ENCODE results near the gene HAND2.

The HAND2 gene

DNA sequence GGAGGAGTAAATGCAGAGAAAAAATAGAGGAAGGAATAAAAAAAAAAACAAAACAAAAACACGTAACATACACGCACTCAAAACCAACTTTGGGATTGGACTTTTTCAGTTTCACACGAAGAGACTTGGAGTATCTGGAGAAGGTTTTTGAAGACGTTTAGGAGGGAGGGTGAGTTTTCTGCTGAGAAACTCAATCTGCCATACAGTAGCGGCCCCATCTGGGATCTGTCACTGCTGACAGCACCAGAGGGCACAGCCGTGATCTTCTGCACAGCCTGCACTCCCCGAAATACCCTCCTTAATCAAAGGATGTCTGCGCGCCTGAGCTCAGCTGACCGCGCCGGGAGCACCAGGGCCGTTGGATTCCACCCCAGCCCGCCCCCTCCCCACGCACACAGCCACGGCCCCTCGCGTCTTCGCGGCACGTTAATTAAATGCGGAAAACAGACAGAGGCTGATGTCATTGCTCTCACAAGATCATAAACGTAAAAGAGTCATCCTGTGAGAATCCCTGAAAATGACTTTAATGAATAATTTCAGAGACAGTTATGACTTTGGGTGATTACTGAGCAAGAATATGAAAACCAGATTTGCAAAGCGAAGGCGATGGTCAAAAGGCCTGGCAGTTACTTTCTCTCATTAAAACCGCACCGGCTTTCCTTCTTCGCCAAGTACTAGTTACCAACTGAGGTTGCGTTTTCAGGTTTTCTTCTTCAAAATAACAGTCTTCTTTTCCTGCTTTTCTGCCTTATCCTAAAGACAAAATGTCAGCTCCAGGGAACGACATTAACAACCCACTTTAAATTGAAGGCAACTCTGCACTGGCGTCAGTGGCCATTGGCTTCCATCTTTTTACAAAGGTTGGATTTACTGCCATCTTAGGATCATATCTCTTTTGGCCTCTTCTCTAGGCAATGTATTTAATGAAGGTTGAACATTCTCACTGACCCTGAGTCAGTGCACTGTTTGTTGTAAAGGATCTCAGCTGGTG is 10.6 kb downstream of the HAND2 start:
- DNase-seq: no peak

DNA sequence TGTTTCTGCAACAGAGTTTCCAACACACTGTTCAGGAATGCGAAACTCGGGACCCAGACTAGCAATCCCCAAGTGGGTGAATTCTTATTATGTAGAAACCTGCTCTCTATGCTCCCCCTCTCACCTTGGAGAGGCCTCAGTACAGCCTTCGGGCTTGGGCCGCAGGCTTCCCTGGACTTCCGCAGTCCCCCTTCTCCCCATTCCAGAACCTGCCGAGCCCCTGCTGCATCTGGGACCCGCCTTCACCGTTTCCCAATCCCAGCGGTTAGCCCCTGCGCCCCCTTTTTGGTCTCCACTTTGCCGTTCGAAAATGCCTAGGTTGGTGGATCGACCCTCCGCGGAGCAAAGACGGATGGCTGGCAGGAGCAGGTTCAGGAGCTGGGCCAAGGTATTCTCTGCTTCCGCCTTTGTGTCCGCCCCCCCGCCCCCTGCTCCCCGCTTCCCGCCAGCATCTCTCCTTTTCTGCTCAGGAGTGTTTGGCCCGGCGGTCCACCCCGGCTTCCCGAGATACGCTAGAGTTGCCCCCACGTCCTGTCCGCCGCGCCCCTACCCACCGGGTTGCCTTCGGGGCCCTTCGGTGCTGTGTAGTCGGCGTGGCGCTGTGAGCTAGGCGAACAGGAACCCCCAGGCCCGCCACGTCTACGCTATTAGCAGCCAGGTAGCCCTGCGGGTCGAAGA is 11.5 kb downstream of the HAND2 start:
- DNase-seq: no peak

DNA sequence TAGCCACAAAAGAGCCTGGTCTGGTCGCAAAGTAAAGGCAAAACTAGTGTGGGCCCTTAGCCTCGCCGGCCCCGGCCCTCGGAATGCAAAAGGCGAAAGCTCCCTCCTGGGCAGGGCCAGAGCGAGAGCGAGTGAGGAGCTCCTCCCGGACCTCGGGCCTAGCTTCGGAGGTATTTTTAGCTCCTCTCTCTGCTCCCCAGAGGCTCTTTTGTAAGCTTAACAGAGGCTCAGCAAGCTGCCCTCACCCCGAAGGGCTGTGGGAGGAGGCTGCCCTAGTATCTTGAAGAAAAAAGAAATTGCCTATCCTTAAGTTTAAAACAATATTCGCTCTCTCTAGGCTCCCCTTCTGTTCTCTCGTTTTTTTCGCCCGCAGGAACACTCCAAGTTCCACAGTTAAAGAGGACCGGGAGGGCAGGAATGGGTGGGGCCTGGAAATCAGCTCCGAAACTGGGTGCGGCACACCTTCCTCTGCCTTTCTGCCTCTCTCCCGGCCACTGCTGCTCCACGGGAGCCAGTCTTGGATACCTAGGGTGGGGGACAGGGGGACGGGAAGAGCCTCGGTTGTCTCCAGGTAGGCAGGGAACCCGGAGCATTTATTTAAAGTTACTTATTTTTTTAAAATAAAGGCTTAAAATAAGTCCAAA is 12.1 kb downstream of the HAND2 start:
- DNase-seq: no peak

DNA sequence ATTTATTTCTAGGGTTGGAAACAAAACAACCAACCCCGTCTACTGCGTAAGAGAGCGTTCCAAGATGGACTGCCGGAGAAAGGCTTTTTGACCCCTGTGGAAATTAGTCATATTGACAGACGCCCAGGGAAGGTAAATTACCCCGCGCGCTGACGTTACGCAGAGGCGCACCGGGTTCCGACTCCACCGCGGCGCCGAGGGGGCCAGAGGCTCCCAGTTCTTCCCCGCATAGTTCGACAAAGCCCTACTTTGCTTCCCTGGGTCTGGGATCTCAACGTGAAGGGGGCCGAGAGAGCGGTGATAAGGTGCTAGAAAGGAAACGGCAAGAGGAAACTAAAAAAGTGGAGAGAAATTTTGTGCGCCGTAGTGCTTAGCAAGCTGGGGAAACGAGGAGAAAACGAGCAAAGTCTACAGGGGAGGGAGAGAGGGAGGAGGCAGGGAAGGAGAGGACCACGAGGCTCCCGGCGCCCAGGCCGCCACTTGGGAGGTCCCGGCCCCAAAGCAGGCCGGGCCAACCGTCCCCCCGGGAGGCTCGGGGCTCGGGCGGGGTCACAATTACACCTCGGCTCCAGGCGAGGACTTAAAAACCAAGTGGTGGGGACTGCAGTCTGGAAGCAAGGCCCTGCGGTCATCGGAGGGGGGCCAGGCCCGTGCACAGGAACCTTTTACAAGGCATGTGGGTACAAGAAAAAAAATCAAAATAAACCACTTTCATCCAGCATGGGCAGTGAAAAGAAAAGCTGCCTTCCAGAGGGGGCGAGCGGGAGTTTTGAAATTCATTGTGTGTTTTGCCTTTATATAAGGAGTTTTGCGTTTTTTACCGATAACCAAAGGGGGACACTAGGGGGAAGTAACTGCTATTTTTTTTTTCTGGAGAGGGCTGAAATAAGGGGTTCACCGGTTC is 13.2 kb downstream of the HAND2 start:
- no peak for DNase-seq

DNA sequence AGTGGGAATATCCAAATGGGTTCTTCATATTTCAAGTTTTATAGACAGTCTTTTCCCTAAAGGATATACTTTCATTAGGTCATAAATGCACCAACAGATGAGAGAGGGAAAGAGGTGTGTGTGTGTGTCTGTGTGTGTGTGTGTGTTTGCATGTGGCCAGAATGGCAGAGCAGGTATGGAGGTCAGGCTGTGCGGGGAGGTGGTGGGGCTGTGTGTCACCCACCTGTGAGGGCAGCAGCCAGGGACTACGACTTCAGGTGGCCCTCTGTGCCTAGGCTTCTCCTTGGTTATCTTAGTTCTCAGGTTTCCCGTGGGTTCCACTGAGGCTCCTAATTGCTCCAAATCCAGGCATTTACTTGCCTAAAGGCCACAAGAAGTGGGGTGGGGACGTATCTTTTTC is 14.6 kb downstream of the HAND2 start:
- no peak for DNase-seq

DNA sequence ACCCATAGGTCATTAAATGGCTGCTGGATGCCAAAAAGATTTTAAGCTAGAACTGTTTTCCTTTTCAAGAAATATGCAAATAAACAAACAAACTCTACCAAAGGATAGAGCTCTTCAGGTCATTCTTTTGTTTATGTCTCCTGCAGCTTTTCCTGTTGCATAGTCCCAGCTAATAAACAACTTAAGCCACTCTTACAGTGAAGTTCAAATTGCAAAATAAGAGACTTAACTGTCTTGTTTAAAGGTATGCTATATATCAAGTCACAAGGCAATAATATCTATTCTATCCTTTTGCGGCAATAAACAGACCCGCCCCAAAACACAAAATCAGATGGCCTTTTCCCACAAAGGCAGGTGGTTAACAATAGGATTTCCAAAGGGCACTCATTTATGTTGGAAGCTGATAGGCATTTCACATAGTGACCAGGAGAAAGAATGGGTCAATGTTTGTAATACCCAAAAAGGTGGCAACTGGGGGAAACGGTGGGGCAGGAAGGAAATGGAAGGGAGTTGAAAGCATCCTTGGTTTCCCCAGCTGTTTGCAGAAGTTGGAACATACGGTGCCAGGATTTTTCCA is 15.3 kb downstream of the HAND2 start:
- DNase-seq: no peak

DNA sequence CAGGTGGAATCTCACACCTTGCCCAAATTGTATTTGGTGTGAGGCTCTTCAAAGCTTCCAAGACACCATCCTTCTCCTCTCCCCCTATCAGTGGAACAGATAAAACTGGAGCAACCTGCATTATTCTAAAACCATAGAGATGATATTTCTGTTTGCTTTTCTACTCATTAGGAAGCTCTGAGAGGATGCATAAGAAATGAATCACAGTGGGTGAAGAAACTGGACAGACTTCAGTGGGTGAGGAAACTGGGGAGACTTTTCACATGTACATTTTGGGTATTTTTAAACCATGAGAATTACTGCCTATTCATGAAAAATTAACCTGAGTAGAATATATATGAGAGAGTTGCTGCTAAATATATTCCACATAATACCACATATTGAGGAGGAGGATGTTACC is 16.4 kb downstream of the HAND2 start:
- DNase-seq: no peak

DNA sequence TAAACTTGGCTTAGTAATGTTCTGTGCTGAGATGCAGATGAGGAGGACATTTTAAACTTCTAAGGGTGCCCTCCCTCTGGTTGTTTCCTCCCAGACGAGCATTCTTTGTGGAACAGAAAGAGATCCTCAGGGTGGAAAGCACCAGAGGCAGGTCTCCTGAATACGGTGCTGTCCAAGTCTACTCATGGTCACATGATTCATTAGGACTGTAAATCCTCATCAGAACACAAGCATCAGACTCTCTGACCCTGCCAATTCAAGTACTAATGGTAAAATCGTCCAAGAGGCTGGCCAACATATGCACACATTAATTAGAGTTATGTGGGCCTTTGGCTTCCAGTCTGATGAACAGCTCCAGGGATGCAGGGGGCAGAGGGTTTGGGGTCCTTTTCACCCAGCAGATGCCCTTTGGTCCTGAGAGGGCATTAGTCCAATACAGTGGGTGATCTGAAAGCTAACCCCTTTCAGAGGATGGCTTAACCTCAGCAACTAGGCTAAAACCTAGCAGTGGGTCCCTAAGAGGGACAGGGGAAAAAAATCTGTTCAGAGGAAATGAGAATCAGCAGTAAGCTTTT is 18.2 kb downstream of the HAND2 start:
- DNase-seq: no peak

DNA sequence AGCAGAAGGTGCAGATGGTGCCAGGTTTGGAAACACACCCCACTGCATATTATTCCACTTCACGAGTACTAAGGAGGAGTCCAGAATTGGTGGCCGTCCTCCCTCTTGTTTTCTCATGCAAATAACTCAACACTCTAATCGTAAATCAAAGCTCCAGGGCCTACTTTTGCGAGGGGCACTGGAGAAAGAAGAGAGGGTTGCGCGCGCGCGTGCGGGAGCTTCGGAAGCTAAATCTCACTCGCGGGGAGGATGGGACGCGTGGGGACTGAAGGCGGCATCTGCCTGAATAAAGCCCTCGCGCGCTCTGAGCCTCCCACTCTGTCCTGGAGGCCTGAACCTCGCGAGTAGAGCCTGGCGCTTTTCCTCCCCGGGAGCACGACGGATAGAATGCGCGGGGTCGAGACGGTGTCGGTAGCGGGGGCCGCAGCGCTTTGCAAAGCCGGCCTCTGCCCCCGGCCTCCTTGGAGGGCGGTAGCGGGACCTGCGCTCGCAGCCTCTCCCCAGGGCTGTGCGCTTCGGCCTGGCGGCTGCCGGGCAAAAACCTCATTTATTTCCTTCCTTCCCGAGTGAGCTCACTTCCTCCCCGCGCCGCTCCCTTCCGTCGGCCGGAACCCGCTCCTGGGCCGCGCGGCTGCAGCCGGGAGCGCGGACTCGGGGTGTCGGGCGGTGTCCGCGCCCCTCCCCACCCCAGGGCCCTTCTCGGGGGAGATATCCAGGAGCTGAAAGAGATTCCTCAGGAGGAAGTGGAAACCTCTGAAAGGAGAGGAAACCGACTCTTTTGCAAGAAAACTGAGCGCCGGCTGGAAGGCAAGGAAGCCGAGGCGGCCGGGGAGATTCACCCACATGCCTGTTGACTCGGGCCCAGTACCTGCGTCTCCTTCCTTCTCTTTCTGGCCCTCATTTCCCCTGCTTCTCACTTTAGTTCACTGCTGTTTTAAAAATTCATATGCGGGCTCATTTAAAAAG is 20.7 kb downstream of the HAND2 start:
- DNase-seq: no peak

DNA sequence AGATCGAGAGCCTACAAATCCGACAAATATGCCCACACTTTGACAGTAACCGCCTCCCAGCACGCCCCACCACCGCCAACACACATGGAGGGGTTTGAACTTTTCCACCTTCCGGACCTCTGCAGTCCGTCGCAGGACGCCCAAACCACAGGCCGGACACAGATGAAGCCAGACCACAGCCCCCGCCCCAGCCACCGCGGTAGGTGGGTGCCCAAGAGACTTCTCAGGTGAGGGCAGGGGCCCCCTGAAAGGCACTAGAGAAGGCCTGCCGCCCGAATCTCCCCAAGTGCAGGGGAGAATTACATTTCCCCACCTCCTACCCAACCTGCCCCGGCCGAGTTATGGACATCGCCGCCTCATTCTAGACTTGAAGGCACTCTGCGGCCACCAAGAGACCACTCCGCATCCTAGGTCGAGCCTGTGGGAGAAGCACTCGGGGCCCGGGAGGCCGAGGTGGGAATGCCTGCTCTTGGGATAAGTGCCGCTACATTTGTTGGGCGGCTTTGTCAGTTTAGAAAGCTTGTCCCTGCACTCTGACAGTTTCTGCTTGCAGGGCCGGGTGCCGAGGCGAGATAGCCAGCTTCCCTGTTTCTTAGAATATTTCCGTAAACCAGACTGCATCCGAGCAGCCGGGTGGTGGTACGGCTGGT is 21.5 kb downstream of the HAND2 start:
- no peak for DNase-seq

DNA sequence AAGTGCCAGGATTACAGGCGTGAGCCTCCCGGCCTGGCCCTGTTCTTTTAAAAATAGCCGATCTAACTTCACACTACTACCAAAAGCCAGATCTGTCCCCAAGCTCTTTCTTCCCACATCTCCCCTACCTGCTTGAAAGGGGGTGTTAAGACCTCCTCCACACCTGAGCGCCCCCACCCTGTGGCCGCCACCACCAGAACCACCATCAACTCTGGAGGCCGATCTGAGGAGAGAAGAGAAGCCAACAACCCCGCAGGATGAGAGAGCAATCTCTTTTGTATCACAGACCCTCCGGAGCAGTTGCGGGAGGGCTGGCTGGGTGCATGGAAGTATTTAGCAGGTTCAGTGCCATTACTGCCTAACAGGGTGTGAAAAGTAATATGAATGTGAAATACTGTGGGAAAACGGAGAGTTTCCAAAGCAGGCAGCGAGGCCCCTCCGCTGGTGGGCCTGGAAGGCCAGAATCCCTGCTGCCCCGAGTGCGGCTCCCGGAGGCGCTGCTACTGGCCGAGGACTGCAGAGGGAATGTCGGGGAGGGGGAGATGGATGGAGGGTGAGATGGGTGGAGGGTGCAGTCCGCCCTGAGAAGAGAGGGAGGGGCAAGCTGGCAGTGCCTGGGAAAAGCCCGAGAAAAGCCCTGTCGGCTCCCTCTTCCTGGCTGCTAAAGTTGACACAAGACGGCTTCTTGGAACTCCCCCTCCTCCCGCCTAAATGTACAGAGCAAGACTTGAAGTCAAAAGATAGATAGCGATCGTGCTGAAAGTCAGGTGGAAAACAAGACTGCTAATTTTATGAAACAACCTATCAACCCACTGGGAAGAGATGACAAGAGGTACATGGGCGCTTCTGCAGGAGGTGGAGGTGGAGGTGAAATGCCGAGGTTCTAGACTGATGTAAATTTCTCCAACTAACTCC is 22.3 kb downstream of the HAND2 start:
- no peak for DNase-seq

DNA sequence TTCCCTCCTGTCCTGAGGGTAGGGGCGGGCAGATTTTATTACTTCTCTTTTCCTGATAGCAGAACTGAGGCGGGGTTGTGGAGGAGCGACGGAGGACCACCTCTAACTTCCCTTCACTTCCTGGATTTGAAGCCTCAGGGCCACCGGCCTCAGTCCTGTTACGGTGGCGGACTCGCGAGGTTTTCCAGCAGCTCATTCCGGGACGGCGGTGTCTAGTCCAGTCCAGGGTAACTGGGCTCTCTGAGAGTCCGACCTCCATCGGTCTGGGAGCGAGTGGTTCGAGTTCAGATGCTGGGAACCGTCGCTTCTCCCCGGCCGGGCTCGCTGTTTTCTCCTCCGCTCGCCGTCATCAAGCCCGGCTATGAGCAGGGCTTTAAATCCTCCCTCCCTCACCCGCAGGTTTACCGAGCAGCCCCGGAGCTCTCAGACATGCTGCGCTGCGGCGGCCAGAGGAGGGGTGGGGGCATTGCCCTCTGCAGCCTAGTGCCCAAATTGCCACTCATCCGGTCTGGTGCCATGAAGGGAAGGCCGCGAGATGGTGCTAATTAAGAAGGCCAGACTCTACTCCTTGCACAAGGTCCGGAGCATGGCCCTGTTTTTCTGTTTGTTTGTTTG is 23.3 kb downstream of the HAND2 start:
- DNase-seq: no peak

DNA sequence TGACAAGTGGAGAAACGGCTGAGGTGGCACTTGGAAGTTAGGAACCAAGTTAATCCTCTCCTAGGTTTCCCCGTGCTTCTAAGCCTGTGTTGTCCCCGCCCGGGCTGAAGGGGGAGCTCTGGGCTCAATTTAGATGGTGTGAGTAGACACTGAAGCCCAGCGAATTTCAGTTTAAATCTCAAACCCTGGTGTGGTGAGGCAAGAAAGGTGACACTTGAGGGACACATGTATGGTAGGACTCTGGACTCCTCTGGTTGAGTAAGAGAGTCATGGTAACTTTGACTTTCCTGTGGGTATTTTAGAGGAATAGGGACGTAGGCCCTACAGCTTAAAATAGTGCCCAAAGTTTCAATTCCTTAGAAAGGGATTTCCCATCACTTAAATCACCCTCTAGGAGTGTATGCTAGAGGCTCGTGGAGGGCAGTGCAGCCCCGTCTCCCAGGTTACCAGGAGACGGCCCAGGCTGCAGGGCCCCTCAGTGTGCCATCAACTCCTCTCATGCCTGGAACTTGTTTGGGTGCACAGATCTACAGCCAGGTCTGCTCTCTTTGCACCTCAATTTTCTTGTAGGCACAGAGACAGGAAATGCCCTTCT is 24.0 kb downstream of the HAND2 start:
- peak; percentile 75 for DNase-seq

DNA sequence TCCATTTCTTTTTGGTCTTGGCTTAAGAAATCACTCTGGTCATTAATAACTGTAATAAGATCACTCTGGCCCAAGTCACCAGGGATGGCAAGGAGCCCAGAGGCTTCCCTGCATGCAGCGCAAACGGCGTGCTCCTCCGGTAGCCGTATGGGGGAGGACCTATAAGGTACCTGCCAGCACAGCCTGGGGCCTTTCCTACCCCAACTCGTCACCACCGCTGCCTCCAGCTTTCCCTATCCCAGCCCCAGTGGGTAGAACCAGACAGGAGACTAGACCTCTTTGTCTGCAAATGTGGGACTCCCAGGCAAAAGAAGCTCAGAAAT is 25.9 kb downstream of the HAND2 start:
- no peak for DNase-seq

DNA sequence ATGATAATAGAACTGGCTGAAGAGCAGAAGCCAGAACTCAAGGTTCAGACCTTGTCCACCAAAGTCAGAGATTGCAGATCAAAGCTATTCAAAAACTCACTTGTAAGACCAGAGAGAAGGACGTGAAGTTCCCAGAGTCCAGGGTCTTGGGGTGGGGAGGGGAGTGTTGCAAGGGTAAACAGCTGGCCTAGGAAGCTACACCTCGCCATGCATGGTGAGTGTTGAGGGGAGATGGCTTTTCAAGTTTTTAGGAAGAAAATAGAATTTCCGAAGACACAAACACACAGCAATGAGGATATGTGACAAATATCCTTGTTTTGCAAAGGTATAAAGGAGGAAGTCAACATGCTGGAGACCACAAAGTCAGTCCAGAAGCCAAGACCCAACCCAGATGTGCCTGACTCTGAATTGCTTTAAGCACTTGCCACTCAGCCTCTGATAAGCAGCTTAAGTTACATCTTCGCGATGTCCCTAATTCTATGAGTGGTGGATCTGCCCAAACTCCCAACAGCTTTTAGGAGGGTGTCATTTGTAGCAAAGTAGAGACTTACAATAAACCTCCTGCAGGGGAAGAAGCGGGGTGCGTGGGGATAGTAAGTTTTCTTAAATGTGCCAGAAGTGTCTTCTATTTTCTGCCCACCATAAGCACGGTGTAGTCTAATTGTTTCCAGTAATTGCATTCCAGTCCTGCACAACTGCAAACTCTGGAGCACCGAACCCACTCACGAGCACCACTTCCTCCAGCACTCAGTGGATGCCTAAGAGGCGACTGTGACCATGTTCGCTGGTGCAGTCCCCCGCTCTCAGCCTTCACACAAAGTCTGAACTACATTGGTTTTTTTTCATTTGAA is 26.5 kb downstream of the HAND2 start:
- no peak for DNase-seq

DNA sequence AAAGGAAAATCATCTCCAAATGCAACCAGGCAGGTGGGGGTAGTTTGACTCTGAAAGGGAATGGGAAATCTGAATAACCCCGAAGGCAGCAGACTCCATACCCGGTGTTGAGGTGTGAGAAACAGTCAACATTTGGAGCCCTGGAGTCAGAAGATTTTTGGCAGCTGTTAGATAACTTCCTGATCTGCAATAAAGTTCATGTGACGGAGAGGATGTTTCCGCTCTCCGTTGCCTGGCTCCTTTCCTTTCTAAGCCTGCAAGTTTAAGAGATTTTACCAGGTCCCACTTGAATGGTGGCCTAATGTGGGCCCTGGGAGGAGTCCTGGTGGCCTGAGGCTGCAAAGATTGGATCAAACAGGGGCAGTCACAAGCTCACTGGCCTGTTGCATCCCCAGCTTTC is 27.7 kb downstream of the HAND2 start:
- no peak for DNase-seq

DNA sequence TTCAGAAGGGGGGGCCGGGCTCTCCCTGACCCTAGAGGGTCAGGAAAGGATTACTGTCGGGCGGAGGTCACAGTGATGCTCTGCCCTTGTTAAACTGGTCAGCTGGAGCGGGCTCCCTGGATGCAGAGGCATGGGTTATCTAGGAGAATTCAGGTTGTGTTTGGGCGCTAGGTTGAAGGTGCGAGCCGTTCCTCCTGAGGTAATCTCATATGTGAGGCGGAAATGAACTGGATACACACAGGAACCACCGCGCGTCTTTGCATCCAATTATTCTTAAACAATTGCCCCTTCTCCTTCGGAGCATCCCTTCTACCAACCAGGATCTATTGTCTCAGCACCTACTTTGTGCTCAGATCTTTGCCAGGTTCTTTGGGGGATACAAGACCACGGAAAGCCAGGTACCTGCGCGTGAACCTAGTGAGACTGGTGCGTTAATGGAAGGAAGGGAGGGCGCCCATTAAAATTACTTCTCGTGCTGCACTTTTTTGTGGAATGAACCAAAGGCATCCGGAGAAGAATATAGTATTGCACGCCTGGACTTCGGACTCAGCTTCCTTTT is 28.4 kb downstream of the HAND2 start:
- DNase-seq: no peak
